Neural cell (in vitro differentiated cells): Measurements from ENCODE around the gene MECP2.

ENCODE experiments used
- CTCF ChIP-seq: fragments of 450-650 bp; IDR thresholded peaks from 2 replicates; pipeline ENCODE4 v1.5.1; 2014; ENCODE audit warnings: antibody characterized with exemption, mild to moderate bottlenecking, moderate library complexity; ENCODE audit not compliant: poor library complexity, severe bottlenecking
- POLR2AphosphoS5 ChIP-seq: IDR thresholded peaks from 2 replicates; pipeline ENCODE4 v1.6.1; 2012
- REST ChIP-seq: IDR thresholded peaks from 2 replicates; pipeline ENCODE4 v1.6.1; 2012; ENCODE audit warnings: borderline replicate concordance
- SMC3 ChIP-seq: fragments of 450-650 bp; conservative IDR thresholded peaks from 2 replicates; pipeline ENCODE4 v1.6.1; 2014; ENCODE audit warnings: antibody characterized with exemption, mild to moderate bottlenecking, moderate library complexity; ENCODE audit not compliant: poor library complexity
- TAF1 ChIP-seq: IDR thresholded peaks from 2 replicates; pipeline ENCODE4 v1.6.1; 2012; ENCODE audit warnings: low read depth

- TF ChIP-seq CTCF (no peak), TAF1 (no peak), SMC3 (no peak), REST (no peak), POLR2AphosphoS5 (no peak)
These were observed 44.9 kb upstream of the MECP2 start for GRCh38 chrX:154142386-154142785.
